IMR-90 (cell line): ENCODE results near the gene HMG20A. TPM values are rescaled to one million over a fixed set of nuclear protein-coding genes. Genes with fewer than 3 reads are reported as not detected.

Experiments used
- ATAC-seq: fragments of 200-7000 bp; cut with Tn5 transposase; 2 replicates; pipeline ENCODE4 v1.9.1; 2020; ENCODE audit warnings: low read depth, mild to moderate bottlenecking, moderate library complexity
- BruUV-seq: library from RNA; stranded (reverse); fragments of 400-500 nt; replicated peaks from 2 replicates; lab custom pipeline; 2021; lab: Mats Ljungman, UMichigan
- CTCF ChIA-PET: fragments of 300-600 bp; formaldehyde crosslinking; extraction: SDS; loops from one replicate; lab custom pipeline; 2021; ENCODE audit warnings: antibody characterized with exemption; lab: Yijun Ruan, JAX
- POLR2A ChIA-PET: fragments of 300-600 bp; sonication (Branson Sonifier 250); formaldehyde crosslinking; loops from one replicate; lab custom pipeline; 2022; ENCODE audit warnings: antibody characterized with exemption; ENCODE audit not compliant: unreplicated experiment; lab: Charles Lee
- DNase-seq: peaks from one replicate; pipeline ENCODE4 v3.0.0; 2013
- H2AFZ ChIP-seq: replicated peaks from 2 replicates; pipeline ENCODE3; 2013; ENCODE audit warnings: low read length, mild to moderate bottlenecking; ENCODE audit not compliant: poor library complexity
- H2AK5ac ChIP-seq: 2 replicates; pipeline ENCODE4 v1.6.1; 2013; ENCODE audit warnings: low read depth, low read length, inconsistent platforms
- H2AK9ac ChIP-seq: replicated peaks from 2 replicates; pipeline ENCODE3; 2013; ENCODE audit warnings: mild to moderate bottlenecking, low read depth, low read length, moderate library complexity; ENCODE audit not compliant: poor library complexity
- H2BK120ac ChIP-seq: 2 replicates; pipeline ENCODE4 v1.6.1; 2013; ENCODE audit warnings: low read depth, low read length, inconsistent platforms
- H2BK15ac ChIP-seq: 3 replicates; pipeline ENCODE4 v1.6.1; 2013; ENCODE audit warnings: low read depth, low read length, inconsistent platforms
- H2BK20ac ChIP-seq: 2 replicates; pipeline ENCODE4 v1.6.1; 2013; ENCODE audit warnings: low read depth, mild to moderate bottlenecking, inconsistent platforms, low read length, moderate library complexity
- H2BK5ac ChIP-seq: 2 replicates; pipeline ENCODE4 v1.6.1; 2013; ENCODE audit warnings: mild to moderate bottlenecking, low read depth, low read length, inconsistent platforms; ENCODE audit not compliant: poor library complexity, severe bottlenecking
- H3K14ac ChIP-seq: replicated peaks from 2 replicates; pipeline ENCODE4 v1.6.1; 2013; ENCODE audit warnings: low read depth, low read length, inconsistent platforms
- H3K18ac ChIP-seq: 2 replicates; pipeline ENCODE4 v1.6.1; 2013; ENCODE audit warnings: low read depth, low read length, control low read depth
- H3K23ac ChIP-seq: 2 replicates; pipeline ENCODE4 v1.6.1; 2013; ENCODE audit warnings: low read depth, low read length, inconsistent platforms
- H3K27ac ChIP-seq: 2 replicates; pipeline ENCODE4 v1.5.1; 2013; ENCODE audit warnings: mild to moderate bottlenecking, control low read depth, low read length; ENCODE audit not compliant: insufficient read depth
- H3K27me3 ChIP-seq: 2 replicates; pipeline ENCODE4 v1.6.1; 2013; ENCODE audit warnings: low read length; ENCODE audit not compliant: control insufficient read depth, insufficient read depth
- H3K36me3 ChIP-seq: 2 replicates; pipeline ENCODE4 v1.6.1; 2013; ENCODE audit warnings: low read length, mixed read lengths; ENCODE audit not compliant: control insufficient read depth, insufficient read depth
- H3K4ac ChIP-seq: 2 replicates; pipeline ENCODE4 v1.6.1; 2013; ENCODE audit warnings: low read depth, low read length, inconsistent platforms
- H3K4me1 ChIP-seq: 2 replicates; pipeline ENCODE4 v1.6.1; 2013; ENCODE audit warnings: low read length, mixed read lengths; ENCODE audit not compliant: control insufficient read depth, insufficient read depth
- H3K4me2 ChIP-seq: 2 replicates; pipeline ENCODE4 v1.6.1; 2013; ENCODE audit warnings: low read depth, mild to moderate bottlenecking, control low read depth, low read length, moderate library complexity
- H3K4me3 ChIP-seq: 2 replicates; pipeline ENCODE4 v1.5.1; 2013; ENCODE audit warnings: low read depth, mild to moderate bottlenecking, control low read depth, low read length, moderate library complexity; ENCODE audit not compliant: insufficient read depth
- H3K56ac ChIP-seq: 2 replicates; pipeline ENCODE4 v1.6.1; 2013; ENCODE audit warnings: low read length, inconsistent platforms; ENCODE audit not compliant: insufficient read depth; ENCODE audit errors: extremely low read depth
- H3K79me1 ChIP-seq, 2 experiments: 2 replicates each; pipeline ENCODE4 v1.6.1; 2013; ENCODE audit warnings: low read length in 2 of 2, inconsistent platforms in 1 of 2, low read depth in 1 of 2
- H3K9ac ChIP-seq: 2 replicates; pipeline ENCODE4 v1.6.1; 2013; ENCODE audit warnings: low read depth, low read length, control low read depth
- H3K9me1 ChIP-seq: 2 replicates; pipeline ENCODE4 v1.6.1; 2013; ENCODE audit warnings: low read length, inconsistent platforms; ENCODE audit not compliant: insufficient read depth
- H3K9me3 ChIP-seq: 2 replicates; pipeline ENCODE4 v1.6.1; 2013; ENCODE audit warnings: low read length; ENCODE audit not compliant: control insufficient read depth, insufficient read depth
- H4K20me1 ChIP-seq: 2 replicates; pipeline ENCODE4 v1.6.1; 2013; ENCODE audit warnings: low read length, inconsistent platforms; ENCODE audit not compliant: insufficient read depth
- H4K5ac ChIP-seq: 2 replicates; pipeline ENCODE4 v1.6.1; 2013; ENCODE audit warnings: mild to moderate bottlenecking, low read depth, low read length, control low read depth
- H4K8ac ChIP-seq, 2 experiments: 2 replicates each; pipeline ENCODE4 v1.6.1; 2013; ENCODE audit warnings: low read depth in 2 of 2, low read length in 2 of 2, control low read depth in 1 of 2, inconsistent platforms in 1 of 2
- H4K91ac ChIP-seq: 2 replicates; pipeline ENCODE4 v1.6.1; 2013; ENCODE audit warnings: low read depth, low read length, inconsistent platforms; ENCODE audit not compliant: insufficient read depth
- NFE2L2 ChIP-seq: fragments of 150-350 bp; IDR thresholded peaks from 2 replicates; pipeline ENCODE4 v1.6.1; 2016; ENCODE audit warnings: low read depth, mild to moderate bottlenecking, low read length
- WGBS, 2 experiments: methylation state at CpG; one replicate each; pipeline versions ENCODE4 v1.1.5 to v1.1.7; 2013; ENCODE audit warnings: missing lambda C conversion rate in 2 of 2; ENCODE audit not compliant: insufficient read length in 1 of 2; ENCODE audit errors: extremely low coverage in 2 of 2; 5-methylcytosine and 5-hydroxymethylcytosine counted together
- dilution Hi-C: fragments of 300-500 bp; cut with HindIII; formaldehyde crosslinking; loops from one replicate; pipeline ENCODE4 v1.14.3; 2018; ENCODE audit warnings: low sequenced_read_pairs; ENCODE audit not compliant: unreplicated experiment
- in situ Hi-C: fragments of 300-500 bp; cut with MboI; formaldehyde crosslinking; loops from 3 replicates; pipeline ENCODE4 v1.14.3; 2019; ENCODE audit warnings: low sequenced_read_pairs, inconsistent platforms, mixed read lengths
- intact Hi-C: fragments of 100-400 bp; cut with micrococcal nuclease; formaldehyde crosslinking; loops from 2 replicates; pipeline ENCODE4 v1.10.0; 2022
- polyA plus RNA-seq, 3 experiments: library from polyadenylated mRNA; depleted of rRNA; stranded (reverse); fragments of >200 nt; gene quantifications; 2 replicates each; pipeline ENCODE4 v1.2.3, GENCODE V29; 2012; ENCODE audit warnings: low replicate concordance in 1 of 3
- total RNA-seq: library from RNA; depleted of rRNA; stranded (reverse); fragments of >200 nt; gene quantifications from 2 replicates; pipeline ENCODE4 v1.2.3, GENCODE V29; 2012

Gene HMG20A
- total and polyA plus RNA-seq, 2 of the 4 experiments (the other 2 are of a cell fraction): 22.3 to 25.3 TPM

DNA sequence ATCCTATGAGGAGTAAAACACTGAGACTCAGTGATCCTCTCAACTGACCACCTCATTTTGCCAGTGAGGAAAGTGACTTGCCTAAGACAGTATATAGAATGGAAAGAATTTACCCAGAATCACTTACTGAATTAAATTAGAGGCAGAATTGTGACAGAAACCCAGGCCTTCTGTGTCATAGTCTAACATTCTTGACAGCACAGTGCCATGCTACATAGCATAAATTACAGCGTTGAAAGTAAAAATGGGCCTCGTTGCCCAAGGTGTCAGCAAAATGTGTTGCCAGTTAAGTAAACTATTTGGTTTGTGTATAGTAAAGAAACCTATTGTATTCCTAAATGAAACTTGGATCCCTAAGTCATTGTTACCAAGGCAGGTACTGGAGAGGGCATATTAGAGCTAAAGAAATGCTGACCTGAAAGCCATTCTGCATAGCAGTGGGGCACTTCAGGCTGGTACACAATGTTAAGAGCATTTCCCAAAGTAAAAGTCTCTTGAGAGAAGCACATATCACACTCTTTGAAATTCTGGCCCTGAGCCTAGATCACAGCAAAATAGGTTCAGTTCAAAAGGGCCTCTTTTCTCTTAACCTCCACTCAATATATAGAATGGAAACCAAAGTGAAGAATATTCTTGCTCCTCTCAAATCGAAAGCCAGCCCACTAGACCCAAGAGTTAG, 53.8 kb downstream of the HMG20A start:
- Histone ChIP-seq H4K91ac (no peak overlapping the region), H2BK20ac (no peak overlapping the region), H3K23ac (no peak overlapping the region), H2BK5ac (no peak overlapping the region), H2BK120ac (no peak overlapping the region), H2AK9ac (no peak overlapping the region), H4K8ac (no peak overlapping the region), H2BK15ac (no peak overlapping the region), H3K79me1 (peaks cover 3 to 7% of the 10 kb centered on the region in 2 experiments; a peak in 1 of 4 replicates), H3K9me3 (no peaks in the 10 kb centered on the region), H2AK5ac (no peak overlapping the region), H2AFZ (no peak overlapping the region), H3K18ac (no peak overlapping the region), H3K27ac (no peak overlapping the region), H3K56ac (no peak overlapping the region), H3K4me2 (no peak overlapping the region), H3K9ac (no peak overlapping the region), H3K27me3 (no peaks in the 10 kb centered on the region), H4K20me1 (no peaks in the 10 kb centered on the region), H3K36me3 (peaks cover 14% of the 10 kb centered on the region), H3K14ac (no peak overlapping the region), H4K5ac (no peak overlapping the region), H3K4ac (no peak overlapping the region), H3K4me1 (peaks cover 2% of the 10 kb centered on the region; the same call in 1 of the 2 replicates), H3K4me3 (no peak overlapping the region), H3K9me1 (peaks cover 3% of the 10 kb centered on the region; the same call in 1 of the 2 replicates)
- WGBS, 2 experiments: no CpG with 5 or more reads among the region's 3 CpGs
- in situ Hi-C loops: no loop called here
- ATAC-seq (no peak), DNase-seq (no peak)
- POLR2A ChIA-PET: no interaction called here
- intact Hi-C loops: no loop called here
- CTCF ChIA-PET: no interaction called here
- no peak for TF ChIP-seq NFE2L2
- dilution Hi-C loops: no loop called here
- TSS peak; percentile 19 for BruUV-seq
